K562 (cell line): ENCODE results near the gene KIN. TPM values are rescaled to one million over a fixed set of nuclear protein-coding genes. Genes with fewer than 3 reads are reported as not detected.

Source experiments
- BDP1 ChIP-seq: IDR thresholded peaks from 3 replicates; pipeline ENCODE4 v1.6.1; 2011; ENCODE audit not compliant: insufficient read length, insufficient read depth
- CTCFL ChIP-seq: IDR thresholded peaks from 2 replicates; pipeline ENCODE4 v1.6.1; 2011; ENCODE audit warnings: borderline replicate concordance, low read depth, mild to moderate bottlenecking, moderate library complexity, low read length; ENCODE audit not compliant: insufficient read depth, poor library complexity, severe bottlenecking
- E2F8 ChIP-seq: fragments of 450-650 bp; IDR thresholded peaks from 2 replicates; pipeline ENCODE4 v1.7.1; 2018; ENCODE audit warnings: mild to moderate bottlenecking, low read depth; ENCODE audit not compliant: partially characterized antibody
- RBFOX2 ChIP-seq: fragments of 200-400 bp; formaldehyde crosslinking; IDR thresholded peaks from 2 replicates; pipeline ENCODE4 v1.6.1; 2017; ENCODE audit warnings: low read depth, mild to moderate bottlenecking, low read length, moderate library complexity
- SAP30 ChIP-seq: fragments of 200-600 bp; sonication (generic); IDR thresholded peaks from 2 replicates; pipeline ENCODE4 v1.6.1; 2012; ENCODE audit warnings: borderline replicate concordance, low read depth, mild to moderate bottlenecking, moderate library complexity, low read length, control low read depth, inconsistent platforms; ENCODE audit not compliant: insufficient read depth, poor library complexity, severe bottlenecking
- SIRT6 ChIP-seq: IDR thresholded peaks from one replicate; pipeline ENCODE4 v1.6.1; 2012; ENCODE audit warnings: low read depth, mild to moderate bottlenecking, control low read depth, inconsistent platforms, low read length, moderate library complexity
- THAP7 ChIP-seq: fragments of 250-450 bp; sonication (Bioruptor Pico); IDR thresholded peaks from 2 replicates; pipeline ENCODE4 v1.5.0; 2021
- ZC3H11A ChIP-seq: IDR thresholded peaks from 2 replicates; pipeline ENCODE4 v1.6.1; 2012; ENCODE audit warnings: low read depth, low read length, improper control_type of control experiment
- polyA plus RNA-seq, 8 experiments: library from polyadenylated mRNA; depleted of rRNA in 4 of 8; stranded (reverse) in 5 of 8; unstranded in 3 of 8; fragments of >200 nt; fragmentation: Nextera tagmentation in 2 of 8; fragmentation: Illumina TruSeq in 1 of 8; extraction: Ambion mirVana in 2 of 8; extraction: Trizol in 1 of 8; gene quantifications; 2 replicates each; pipeline versions ENCODE4 v1.2.1 to v1.2.3, GENCODE V29; 2011 to 2014; ENCODE audit warnings: inconsistent platforms in 1 of 8, missing spikeins in 1 of 8
- total RNA-seq, 7 experiments: library from RNA; depleted of rRNA in 6 of 7; stranded (reverse); fragments of >200 nt in 6 of 7; fragmentation: Illumina TruSeq in 2 of 7; extraction: Trizol in 2 of 7; gene quantifications; 2 replicates each; pipeline versions ENCODE4 v1.2.1 to v1.2.3, GENCODE V29; 2011 to 2021; ENCODE audit warnings: low replicate concordance in 1 of 7

The KIN gene
- total and polyA plus RNA-seq, 9 of the 15 experiments (the other 6 are each of a cell fraction or from before 2014, with no cell fraction given) = 11.7 to 35.6 (median 16.0) TPM

- TF ChIP-seq E2F8 (no peak), SIRT6 (no peak), THAP7 (CRISPR knock-in tag) (no peak), BDP1 (no peak), ZC3H11A (no peak), SAP30 (no peak), CTCFL (no peak), RBFOX2 (no peak)
Observed at GRCh38 chr10:7703140-7703539, 84.7 kb downstream of the KIN start, which contains the start of gene ITIH2 (continued).
